ENCODE results near the gene TTC28. TPM values are rescaled to one million over a fixed set of nuclear protein-coding genes. Genes with fewer than 3 reads are reported as not detected.

The TTC28 gene
- total RNA-seq, 1 donor from 2014 or later = 23.2 TPM

DNA sequence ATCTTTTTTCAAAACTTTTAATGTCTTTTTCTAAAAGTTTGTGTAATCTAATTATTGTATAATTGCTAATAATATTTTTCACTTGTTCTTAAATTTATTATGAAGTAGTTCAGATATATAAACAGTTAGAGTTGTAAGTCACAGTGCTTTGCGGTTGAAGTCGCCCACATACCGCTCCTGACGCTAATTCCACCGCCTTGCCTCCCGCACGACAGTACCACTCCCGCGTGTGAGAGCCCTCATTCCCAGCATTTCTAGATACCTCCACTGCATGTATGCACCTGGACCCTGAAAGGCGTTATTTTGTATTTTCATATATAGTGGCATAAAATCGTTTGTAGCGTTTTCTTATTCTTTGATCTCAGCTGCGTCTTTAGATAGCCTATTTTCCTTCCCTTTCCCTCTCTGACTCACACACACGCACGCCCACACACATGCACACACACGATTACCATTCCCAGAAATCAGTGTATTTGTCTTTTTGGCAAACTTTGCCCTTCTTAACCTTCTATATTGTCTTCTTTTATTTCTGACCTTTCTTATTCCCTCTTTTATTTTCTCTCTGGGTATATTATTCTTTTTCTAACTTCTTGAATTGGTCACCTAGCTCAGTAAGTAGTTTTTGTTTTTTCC lies 704.1 kb downstream of the TTC28 start:
- TF ChIP-seq EZH2 (IDR thresholded peaks at IDR 0.05; ENCODE audit: insufficient read depth, low read length) = no peak
- TF ChIP-seq, protein P1, sequence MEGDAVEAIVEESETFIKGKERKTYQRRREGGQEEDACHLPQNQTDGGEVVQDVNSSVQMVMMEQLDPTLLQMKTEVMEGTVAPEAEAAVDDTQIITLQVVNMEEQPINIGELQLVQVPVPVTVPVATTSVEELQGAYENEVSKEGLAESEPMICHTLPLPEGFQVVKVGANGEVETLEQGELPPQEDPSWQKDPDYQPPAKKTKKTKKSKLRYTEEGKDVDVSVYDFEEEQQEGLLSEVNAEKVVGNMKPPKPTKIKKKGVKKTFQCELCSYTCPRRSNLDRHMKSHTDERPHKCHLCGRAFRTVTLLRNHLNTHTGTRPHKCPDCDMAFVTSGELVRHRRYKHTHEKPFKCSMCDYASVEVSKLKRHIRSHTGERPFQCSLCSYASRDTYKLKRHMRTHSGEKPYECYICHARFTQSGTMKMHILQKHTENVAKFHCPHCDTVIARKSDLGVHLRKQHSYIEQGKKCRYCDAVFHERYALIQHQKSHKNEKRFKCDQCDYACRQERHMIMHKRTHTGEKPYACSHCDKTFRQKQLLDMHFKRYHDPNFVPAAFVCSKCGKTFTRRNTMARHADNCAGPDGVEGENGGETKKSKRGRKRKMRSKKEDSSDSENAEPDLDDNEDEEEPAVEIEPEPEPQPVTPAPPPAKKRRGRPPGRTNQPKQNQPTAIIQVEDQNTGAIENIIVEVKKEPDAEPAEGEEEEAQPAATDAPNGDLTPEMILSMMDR (IDR thresholded peaks at IDR 0.05; ENCODE audit: insufficient read depth, low read depth, low read length) = no peak
- H2AFZ ChIP-seq (ENCODE audit: low read depth, low read length) = no peak overlapping the region
- FAIRE-seq = no peak
- Mint-ChIP-seq H3K4me1 (ENCODE audit: low read depth, unreplicated experiment) (peaks cover 22% of the 10 kb centered on the region), H3K9me3 (ENCODE audit: unreplicated experiment) (peaks cover 1% of the 10 kb centered on the region), H3K4me3 (ENCODE audit: unreplicated experiment) (no peak overlapping the region), H3K27ac (ENCODE audit: unreplicated experiment) (no peak overlapping the region), H3K27me3 (ENCODE audit: low read depth, unreplicated experiment) (no peaks in the 10 kb centered on the region), H3K36me3 (ENCODE audit: low read depth, unreplicated experiment) (no peaks in the 10 kb centered on the region)
- H4K20me1 ChIP-seq (ENCODE audit: insufficient read depth, low read length) = no peaks in the 10 kb centered on the region
- H3K4me2 ChIP-seq (ENCODE audit: low read length) = peak overlapping the region; percentile 38
- no peak overlapping the region for H3K9ac ChIP-seq (ENCODE audit: low read length)
- H3K27me3 ChIP-seq (ENCODE audit: insufficient read depth, low read length) = no peaks in the 10 kb centered on the region
- no peaks in the 10 kb centered on the region for H3K79me2 ChIP-seq (ENCODE audit: insufficient read depth, low read length)
- H3K36me3 ChIP-seq (ENCODE audit: insufficient read depth, low read length) = no peaks in the 10 kb centered on the region
- no peak overlapping the region for H3K4me3 ChIP-seq (ENCODE audit: insufficient read depth, low read depth, low read length)
- H3K9me3 ChIP-seq (ENCODE audit: insufficient read depth, low read depth, low read length) = no peaks in the 10 kb centered on the region
- no peak overlapping the region for H3K27ac ChIP-seq (ENCODE audit: low read depth, low read length)
- peaks cover 2% of the 10 kb centered on the region for H3K4me1 ChIP-seq (ENCODE audit: insufficient read depth, low read length)
- peak; percentile 52 for DNase-seq (ENCODE audit: low read depth)

DNA sequence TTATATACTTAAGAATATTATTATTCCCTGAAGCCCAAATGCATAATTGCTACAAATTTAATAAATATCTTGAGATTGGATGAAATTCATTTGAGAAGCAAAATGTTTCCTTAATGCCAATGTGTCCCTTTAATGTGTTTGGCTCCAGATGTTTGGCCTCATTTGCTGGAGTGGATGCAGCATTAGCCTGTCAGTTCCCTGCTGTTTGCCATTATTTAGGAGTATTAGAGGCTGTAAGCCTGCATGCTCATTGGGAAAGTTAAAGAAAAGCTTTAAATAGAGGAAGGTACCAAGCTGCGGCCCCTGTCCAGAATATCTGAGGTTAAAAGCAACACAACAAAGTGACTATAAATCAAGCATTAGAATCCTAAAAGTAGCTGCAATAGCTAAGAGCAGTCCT lies 705.8 kb downstream of the TTC28 start:
- H3K27ac Mint-ChIP-seq (ENCODE audit: unreplicated experiment) = no peak overlapping the region
- FAIRE-seq = no peak
- H2AFZ ChIP-seq (ENCODE audit: low read depth, low read length) = no peak overlapping the region

More for the DNA sequence above, 705.8 kb downstream of the TTC28 start:
- Histone ChIP-seq H3K27ac (ENCODE audit: low read depth, low read length) (no peak overlapping the region), H3K79me2 (ENCODE audit: insufficient read depth, low read length) (no peaks in the 10 kb centered on the region), H3K36me3 (ENCODE audit: insufficient read depth, low read length) (no peaks in the 10 kb centered on the region), H3K4me2 (ENCODE audit: low read length) (no peak overlapping the region), H3K9me3 (ENCODE audit: insufficient read depth, low read depth, low read length) (no peaks in the 10 kb centered on the region), H3K4me3 (ENCODE audit: insufficient read depth, low read depth, low read length) (no peak overlapping the region), H3K4me1 (ENCODE audit: insufficient read depth, low read length) (peaks cover 2% of the 10 kb centered on the region), H4K20me1 (ENCODE audit: insufficient read depth, low read length) (no peaks in the 10 kb centered on the region), H3K9ac (ENCODE audit: low read length) (no peak overlapping the region), H3K27me3 (ENCODE audit: insufficient read depth, low read length) (no peaks in the 10 kb centered on the region)
- Mint-ChIP-seq H3K4me3 (ENCODE audit: unreplicated experiment) (no peak overlapping the region), H3K4me1 (ENCODE audit: low read depth, unreplicated experiment) (peaks cover 25% of the 10 kb centered on the region), H3K36me3 (ENCODE audit: low read depth, unreplicated experiment) (no peaks in the 10 kb centered on the region), H3K27me3 (ENCODE audit: low read depth, unreplicated experiment) (no peaks in the 10 kb centered on the region), H3K9me3 (ENCODE audit: unreplicated experiment) (peaks cover 1% of the 10 kb centered on the region)
- no peak for DNase-seq (ENCODE audit: low read depth)
- TF ChIP-seq EZH2 (IDR thresholded peaks at IDR 0.05; ENCODE audit: insufficient read depth, low read length) = no peak
- TF ChIP-seq, protein P1 (IDR thresholded peaks at IDR 0.05; ENCODE audit: insufficient read depth, low read depth, low read length) = no peak
